Stimulated activated CD4-positive, alpha-beta T cell treated with anti-CD3 and anti-CD28 coated beads, Interleukin-2, amount 100 ng/mL, for 24 hours (primary cell): Measurements from ENCODE around the gene ZNF784.

Experiments used
- DNase-seq, 2 donors: peaks; one replicate each; pipeline ENCODE4 v3.0.0-alpha.2; 2020

Gene ZNF784

DNA sequence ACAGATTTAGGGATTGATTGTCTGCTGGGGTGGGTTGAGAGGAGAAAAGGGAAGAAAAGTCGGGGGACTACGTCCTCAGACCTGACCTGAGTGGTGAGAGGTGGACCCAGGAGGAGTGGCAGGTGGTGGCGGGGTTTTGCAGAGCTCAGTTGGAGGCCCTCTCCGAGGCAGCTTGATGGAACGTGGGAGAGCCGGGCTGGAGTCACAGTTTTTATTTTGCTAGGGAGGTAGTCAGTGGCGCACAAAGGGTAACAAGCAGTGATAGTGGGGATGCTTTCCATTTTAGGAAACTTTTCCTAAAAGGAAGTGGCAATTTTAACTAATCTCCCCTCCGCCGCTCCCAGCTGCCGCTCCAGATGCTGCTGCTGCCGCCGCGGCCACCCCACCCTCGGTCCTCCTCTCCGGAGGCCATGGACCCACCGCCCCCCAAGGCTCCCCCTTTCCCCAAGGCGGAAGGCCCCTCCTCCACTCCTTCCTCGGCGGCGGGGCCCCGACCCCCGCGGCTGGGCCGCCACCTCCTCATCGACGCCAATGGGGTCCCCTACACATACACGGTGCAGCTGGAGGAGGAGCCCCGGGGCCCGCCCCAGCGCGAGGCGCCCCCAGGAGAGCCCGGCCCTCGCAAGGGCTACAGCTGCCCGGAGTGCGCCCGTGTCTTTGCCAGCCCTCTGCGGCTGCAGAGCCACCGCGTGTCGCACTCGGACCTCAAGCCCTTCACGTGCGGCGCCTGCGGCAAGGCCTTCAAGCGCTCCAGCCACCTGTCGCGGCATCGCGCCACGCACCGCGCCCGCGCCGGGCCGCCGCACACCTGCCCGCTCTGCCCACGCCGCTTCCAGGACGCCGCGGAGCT is 18.0 kb upstream of the ZNF784 start:
- peak; percentile 50 to 51 for DNase-seq

DNA sequence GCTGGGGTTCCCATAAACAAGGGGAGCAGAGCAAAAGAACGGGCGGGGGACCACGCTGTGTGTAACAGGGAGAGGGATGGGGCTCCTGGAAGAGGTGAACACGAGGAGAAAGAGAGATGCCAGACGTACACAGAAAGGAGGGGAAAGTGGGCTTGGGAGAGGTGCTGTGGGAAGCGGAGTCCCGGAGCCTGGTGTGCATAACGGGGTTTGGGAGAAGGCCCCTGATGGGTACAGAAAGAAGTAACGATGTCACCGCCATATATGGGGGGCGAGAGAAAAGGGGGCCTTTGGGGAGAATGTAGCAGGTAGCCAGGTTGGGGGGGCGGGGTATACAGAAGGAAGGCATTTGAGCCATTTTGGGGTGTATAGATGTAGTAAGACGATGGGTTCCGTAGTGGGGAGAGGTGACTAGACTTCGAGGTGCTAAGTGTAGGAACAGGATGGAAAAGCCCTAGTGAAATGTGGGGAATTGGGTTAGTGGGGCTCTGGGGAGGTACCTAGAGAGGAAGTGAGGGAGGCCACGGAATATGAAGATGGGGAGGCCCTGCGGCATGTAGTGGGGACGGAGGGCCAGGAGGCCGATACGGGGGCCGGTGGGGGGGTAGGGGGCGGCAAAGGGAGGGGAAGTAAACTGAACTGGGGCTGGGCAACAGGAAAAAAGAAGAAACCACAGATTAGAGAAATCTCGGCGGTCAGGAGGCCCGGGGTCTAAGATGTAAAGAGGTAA is 17.2 kb upstream of the ZNF784 start:
- peak; percentile 51 for DNase-seq

DNA sequence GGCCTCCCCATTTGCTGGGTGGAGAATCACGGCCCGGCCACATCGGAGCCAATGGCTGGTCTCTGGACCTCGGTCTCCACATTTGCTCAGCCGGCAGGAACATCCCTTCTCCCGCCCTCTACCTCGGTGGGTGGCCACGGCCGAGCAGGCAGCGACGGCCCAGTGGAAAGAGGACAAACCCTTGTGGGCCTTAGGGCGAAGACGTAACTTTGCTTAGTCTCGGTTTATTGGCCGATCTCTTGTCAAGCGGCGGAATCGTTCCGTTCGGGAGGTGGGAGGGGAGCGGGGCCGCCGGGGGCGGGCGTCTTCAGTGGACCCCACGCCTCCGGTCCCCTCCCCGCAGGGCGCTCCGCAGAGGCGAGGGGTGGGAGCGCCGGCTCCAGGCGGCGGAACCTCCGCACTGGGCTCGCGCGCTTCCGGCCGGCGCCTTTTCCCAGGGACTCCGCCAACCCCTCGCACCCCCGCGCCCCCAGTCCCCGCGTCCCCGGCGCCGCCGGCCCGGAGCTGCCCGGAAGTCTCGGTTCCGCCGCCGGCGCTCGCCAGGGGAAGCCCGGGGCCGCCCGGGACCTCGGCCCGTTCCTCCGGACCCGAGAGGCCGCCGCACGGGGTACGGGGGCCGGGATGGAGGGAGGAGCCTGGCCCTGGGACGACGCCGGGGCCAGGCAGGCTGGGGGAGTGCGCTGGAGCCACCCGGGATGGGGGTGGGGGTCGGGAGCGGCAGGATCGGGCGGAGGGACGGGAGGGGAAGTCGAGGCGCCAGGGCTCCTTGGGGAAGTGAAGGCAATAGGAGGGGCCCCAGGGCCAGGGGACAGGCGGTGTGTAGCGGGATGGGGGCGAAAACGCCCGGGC is 16.4 kb upstream of the ZNF784 start, which contains the start of gene ZNF580:
Gene ZNF580, plus strand, starts transcription at position 426 of the 849 bp plus-strand sequence. CDS start 1,507 bp downstream, outside the sequence.
- peak; percentile 71 to 77 for DNase-seq

DNA sequence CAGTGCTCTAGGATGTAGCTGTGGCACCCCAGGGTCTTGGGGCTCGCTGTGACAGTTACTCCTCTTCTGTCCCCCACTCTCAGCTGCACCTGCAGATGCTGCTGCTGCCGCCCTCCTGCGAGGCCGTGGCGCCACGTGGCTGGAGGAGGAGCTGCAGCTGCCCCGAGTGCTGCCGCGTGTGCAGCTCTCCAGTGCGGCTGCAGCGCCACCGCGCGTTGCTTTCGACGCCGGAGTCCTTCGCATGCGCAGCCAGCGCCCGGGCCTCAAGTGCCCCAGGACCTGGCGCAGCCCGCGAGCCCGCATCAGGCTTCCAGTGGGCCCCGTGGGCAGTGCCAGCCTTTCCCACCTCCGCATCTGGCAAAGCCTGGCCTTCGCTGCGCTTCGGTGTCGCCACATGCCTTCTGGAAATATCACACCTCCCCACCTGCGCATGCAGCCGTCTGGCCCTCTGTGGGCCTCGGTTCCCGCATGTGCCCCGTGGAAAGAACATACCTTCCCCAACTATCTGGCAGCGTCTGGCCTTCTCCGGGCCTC is 15.7 kb upstream of the ZNF784 start:
- DNase-seq: peak; percentile 67 to 74

DNA sequence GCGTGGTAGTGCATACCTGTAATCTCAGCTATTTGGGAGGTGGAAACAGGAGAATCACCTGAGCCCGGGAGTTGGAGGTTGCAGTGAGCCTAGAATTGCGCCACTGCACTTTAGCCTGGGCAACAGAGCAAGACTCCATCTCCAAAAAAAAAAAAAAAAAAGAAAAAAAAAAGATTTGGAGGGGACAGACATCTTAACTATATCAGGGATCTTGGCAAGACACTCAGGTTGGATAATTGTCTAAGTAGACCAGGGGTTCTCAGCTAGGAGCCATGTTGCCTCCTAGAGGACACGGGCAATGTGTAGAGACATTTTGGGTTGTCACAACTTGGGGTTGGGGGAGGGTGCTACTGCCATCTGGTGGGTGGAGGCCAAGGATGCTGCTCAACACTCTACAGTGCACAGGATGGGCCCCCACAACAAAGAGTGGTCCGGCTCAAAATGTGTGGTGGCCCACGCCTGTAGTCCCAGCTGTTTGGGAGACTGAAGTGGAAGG is 14.5 kb upstream of the ZNF784 start:
- DNase-seq: peak; percentile 67 to 71

DNA sequence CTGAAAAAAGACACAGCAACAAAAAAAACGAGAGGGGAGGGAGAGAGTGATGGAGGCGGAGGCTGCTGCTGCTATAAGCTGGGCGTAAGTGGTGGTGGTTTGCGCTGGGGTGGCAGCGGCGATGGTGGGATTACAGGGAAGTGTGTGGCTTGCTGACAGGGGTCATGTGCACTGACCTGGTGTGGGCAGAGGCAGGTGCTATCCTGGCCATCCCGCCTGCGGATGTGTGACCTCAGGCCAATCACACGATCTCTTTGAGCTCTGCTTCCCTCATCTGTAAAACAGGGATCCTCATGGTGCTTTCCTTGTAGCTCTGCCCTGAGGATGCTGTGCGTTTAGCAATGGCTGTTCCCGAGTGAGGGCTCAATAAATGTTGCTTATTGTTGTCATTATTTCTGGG is 13.2 kb upstream of the ZNF784 start:
- DNase-seq: no peak

DNA sequence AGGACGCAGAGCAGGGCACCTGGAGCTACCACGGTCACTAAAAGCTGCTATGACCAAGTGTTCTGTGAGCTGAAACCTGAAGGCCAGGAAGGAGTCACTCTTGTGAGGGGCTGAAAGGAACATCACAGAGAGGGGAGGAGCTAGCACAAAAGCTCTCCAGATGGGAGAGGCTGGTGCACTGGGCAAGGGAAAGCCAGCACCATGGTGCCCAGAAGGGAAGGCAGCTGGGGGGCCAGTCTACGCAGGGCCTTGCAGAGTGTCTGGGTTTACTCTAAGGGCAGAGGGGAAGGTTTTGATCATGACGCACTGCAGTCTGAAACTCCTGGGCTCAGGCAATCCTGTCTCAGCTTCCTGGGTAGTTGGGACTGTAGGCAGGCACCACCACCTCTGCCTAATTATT is 12.4 kb upstream of the ZNF784 start:
- no peak for DNase-seq

DNA sequence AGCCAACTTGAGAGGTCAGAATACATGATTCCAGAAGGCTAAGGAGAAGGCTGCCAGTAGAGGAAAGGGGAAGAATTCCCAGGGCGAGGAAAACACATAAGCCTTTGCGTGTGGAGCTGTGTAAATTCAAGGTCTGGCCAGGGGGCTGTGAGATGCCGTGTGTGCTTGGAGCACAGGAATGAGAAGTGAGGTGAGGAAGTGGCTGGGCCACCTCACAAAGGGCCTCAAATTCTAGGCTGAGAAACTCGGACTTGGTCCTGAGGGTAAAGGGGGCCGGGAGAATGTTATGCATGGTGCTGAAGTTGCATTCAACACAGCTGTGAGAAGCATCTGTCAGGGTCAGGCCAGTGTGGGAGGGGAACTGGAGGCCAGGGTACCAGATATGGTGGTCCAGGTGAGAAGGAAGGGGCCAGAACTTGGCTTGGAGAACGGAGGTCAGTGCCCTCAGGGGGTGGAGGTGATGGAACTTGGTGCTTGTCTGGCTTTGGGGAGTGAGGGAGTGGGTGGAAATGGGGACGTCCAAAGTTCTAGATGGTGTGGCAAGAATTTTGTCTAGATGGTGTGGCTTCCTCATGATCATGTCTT is 11.6 kb upstream of the ZNF784 start:
- no peak for DNase-seq

DNA sequence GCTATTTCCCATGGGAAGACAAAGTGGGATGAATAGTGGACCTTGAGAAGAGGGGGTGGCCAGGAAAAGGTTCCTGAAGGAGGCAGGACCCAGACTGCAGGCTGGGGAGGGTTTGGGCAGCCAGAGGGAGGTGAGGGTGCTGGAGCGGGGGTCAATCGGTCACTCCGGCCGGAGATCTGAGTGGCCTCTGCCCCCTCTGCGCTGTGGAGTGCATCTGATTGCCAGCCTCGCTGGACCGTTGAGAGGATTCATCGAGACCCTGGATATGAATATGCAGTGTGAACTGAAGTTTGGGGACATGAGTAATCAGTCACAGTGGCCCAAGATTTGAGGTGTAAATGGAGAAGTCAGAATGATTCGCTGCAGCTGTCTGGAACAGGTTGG is 11.0 kb upstream of the ZNF784 start:
- DNase-seq: no peak

DNA sequence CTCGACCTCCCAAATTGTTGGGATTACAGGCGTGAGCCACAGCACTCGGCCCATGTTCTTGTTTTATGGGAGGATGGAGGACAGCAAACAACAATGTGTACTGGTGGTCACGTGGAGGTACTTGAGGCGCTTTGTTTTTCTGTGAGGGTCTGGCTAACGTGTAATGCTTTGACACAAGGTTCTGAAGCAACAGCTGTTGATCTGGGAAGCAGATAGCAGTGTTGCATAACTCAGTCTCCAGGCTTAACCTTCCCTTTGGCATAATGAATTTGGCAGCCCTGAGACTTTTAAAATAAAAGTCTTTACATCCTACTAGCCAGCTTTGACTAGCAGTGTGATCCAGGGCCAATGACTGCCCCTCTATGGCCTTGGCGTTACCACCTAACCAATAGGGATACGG is 9.5 kb upstream of the ZNF784 start:
- no peak for DNase-seq

DNA sequence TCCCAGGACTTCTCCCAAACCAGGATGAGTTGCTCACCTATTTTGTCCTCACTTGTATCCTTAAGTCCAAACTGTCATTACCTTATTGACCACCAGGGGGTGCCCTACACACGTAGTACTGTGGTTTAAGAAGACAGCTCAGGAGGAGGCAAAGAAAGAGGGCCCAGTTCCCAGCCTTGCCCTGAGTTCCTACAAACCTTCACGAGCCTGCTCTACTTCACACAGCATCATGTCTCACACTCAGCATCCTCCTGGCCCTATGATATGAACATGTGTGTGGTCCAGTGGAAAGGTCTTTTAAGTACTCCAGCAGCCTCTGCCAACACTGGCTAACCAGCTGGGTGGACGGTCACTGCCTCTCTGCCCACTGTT is 8.1 kb upstream of the ZNF784 start:
- peak; percentile 84 to 93 for DNase-seq

DNA sequence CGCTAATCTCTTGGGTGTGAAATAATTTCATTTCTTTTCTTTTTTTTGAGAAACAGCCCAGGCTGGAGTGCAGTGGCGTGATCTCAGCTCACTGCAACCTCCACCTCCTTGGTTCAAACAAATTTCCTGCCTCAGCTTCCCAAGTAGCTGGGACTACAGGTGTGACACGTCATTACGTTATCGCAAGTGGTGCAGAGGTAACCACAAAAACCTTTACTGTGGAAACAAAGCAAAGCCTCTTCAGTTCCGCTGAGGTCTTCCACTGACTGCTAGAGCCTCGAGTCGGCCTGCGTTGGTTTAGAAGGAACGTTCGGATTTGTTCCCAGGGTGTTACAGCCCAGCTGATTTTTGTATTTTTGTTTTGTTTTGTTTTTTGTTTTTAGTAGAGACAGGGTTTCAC is 2.0 kb upstream of the ZNF784 start:
- DNase-seq: peak; percentile 42 to 55

DNA sequence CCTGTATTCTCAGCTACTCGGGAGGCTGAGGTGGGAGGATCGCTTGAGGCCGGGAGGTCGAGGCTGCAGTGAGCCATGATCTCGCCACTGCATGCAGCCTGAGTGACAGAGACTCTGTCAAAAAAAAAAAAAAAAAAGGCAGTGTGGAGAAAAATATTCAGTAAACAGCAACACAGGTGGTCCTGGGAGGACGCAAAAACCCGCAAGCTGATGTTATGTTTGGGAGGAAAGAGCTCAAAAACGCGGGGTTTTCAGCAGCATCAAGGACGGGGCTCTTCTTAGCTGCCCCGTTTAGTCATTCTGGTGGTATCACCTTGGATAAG is 599 bp upstream of the ZNF784 start:
- DNase-seq: no peak

DNA sequence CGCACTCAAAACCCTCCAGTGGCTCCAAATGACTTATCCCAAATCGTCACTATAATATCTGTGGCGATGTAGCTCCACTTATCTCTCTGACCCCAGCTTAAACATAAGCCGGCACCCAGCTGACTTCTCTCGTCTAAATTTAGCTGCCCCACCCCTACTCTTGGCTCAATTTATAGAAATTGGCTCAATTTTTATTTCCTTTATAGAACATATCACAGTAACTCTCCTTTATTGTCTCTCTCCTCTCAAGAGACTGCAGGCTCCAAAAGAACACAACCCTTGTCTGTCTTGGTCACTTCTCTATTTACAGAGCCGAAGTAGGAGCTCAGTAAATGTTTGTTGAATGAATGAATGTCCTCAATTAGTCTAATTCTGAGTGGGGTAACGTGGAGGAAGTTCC is 805 bp downstream of the ZNF784 start:
- DNase-seq: no peak

DNA sequence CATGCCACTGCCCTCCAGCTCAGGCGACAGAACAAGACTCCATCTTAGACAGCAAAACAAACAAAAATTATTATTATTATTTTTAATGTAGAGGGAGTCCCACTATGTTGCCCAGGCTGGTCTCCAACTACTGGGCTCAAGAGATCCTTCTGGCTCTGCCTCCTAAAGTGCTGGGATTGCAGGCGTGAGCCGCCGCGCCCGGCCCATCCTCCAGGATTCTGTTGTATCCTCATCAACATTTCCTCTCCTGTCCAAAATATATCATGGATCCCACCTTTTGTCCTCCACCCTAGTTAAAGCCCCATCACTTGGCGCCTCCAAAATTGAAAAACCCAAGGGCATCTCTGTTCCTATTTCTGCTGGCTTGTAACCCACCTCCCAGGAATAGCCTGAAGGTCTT is 1.2 kb downstream of the ZNF784 start:
- no peak for DNase-seq

DNA sequence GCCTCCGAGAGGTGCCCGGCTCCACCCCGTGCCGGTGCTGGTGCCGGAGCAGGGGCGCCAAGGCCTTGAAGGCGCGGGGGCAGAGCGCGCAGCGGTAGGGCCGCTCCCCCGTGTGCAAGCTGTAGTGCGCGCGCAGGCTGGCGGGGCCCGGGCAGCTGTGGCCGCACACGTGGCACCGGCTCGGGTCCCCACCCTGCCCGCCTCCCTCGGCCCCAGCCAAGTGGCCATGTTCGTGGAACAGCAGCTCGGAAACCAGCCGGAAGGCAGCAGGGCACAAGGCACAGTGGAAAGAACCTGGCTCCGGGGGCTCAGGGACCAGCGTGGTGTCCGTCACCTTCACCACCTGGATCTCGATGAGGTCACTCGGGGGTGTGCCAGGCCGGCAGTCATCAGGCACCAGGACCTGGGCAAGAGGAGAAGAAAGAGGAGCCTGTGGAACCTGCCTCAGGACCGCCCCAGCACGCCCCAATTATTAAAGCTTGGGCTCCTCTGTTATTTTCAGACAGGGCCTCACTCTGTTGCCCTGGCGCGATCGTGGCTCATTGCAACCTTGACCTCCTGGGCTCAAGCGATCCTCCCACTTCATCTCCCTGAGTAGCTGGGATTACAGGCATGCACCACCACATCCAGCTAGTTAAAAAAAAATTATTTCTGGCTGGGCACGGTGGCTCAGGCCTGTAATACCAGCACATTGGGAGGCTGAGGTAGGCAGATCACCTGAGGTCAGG is 2.0 kb downstream of the ZNF784 start:
- DNase-seq: no peak

DNA sequence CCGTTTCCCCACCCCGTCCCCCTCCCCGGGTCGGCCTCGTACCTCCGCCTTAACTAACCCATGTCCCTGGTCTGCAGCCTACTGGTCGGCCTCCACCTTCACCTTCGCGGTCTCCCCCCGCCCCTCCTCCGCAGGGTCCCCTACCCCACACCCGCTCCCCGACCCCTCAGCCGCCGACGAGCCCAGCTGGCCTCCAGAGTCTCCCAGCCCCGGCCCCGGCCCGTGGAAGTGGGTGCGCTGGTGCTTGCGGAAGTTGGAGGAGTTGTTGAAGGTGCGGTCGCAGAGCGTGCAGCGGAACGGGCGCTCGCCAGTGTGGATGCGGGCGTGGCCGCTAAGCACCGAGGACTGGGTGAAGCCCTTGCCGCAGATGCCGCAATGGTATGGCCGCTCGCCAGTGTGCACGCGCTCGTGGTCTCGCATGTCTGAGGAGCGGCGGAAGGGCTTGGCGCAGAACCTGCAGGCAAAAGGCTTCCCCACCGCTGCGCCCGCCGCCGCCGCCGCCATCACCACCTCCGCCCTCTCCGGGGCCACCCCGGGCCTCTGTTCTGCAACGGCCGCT is 2.6 kb downstream of the ZNF784 start:
- DNase-seq: no peak

DNA sequence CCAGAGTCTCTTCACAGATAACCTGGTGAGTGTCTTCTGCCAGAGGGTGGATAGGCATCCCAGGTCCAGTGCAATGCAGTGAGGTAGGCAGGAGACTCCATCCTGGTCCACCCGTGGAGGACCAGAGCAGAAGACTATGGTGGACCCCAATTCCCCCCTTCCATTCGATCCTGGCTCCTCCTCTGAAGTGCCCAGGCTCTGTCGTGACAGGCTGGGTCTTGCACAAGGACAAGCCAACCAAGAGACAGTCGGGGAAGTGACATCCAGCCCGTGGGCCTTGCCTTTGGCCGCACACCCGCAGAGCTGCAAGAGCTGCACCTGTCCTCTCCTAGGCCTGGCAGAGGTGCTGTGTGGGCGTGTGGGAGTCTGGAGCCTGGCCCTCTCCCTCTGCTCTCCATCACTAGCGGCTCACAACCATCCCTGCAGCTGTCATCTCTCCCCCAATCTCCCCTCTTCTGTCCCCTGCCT is 3.1 kb downstream of the ZNF784 start:
- no peak for DNase-seq

DNA sequence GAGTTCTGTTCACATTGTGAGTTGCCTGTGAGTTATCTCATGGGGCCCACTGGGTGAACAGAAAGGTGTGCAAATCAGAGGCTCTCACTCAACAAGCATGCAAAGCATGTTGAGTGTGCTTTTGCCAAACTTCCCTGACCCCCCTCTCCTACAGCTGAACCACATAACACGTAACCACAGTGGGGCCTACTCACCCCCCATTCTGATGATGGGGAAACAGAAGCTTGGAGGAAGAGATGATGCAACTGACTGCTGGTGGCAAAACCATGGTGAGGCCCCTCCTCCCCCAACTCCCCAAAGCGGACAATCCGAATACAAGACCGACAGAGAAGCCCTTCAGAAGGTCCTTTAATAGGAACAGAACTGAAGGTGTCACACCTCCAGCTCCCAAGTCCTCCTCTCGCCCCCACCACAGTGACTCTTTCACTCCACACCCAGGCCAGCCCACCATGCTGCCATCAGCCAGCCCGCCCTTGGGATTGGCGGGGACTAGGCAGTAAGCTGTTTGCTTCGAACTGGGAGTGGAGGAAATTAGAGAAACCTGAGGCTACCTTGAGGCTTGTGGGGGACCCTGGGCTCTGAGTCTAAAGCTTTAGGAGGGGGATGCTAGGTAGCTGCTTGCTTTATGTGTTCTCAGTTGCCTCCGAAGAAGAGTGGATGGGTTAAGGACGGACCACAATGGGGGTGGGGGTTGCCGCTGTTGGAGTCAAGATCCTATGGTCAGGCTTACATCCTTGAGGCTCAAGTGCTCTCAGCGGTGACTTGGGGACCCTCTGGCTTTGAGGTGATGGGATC is 3.8 kb downstream of the ZNF784 start:
- DNase-seq: no peak

DNA sequence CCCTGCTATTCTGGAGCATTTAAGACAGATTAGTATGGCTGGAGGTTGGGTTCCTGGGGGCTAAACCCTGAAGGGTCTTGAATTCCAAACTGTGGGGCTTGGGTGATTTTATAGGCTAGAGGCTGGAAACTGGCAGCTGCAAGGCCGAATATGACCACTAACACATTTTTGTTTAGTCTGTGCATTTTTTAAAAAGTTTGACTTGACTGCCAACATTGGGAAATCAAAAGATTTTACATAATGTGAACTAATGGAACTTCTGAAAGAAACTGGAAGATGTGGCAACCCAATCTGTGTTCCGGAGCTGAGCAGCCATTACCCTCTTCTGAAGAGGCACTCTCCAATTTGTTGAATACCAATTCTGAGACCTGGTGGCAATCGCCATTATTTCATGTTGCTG is 5.1 kb downstream of the ZNF784 start:
- no peak for DNase-seq

DNA sequence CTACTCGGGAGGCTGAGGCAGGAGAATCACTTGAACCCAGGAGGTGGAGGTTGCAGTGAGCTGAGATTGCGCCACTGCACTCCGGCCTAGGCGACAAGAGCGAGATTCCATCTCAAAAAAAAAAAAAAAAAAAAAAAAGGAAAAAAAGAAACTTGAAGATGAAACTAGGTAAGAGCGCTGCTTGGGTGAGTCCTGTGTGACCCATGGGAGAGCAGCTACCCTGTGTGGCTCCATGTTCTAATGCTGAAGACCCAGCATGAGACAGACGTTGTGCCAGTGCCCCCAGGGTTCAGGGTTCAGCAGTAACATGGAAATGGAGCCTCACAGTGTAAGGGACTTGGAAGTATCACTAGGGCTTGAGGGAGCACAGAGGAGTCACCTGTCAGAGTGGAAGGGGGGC is 5.9 kb downstream of the ZNF784 start:
- DNase-seq: no peak
